B cell (primary cell): Measurements from ENCODE around the gene ACSL1.

Source experiments
- CTCF ChIP-seq: fragments of 200-600 bp; IDR thresholded peaks from one replicate; pipeline ENCODE4 v1.8.0; 2022; ENCODE audit warnings: antibody characterized with exemption, mild to moderate bottlenecking
- EZH2 ChIP-seq: IDR thresholded peaks from 2 replicates; pipeline ENCODE4 v1.6.1; 2012; ENCODE audit warnings: borderline replicate concordance, low read depth, mild to moderate bottlenecking, moderate library complexity, low read length; ENCODE audit not compliant: insufficient read depth, poor library complexity, severe bottlenecking

- TF ChIP-seq CTCF, result no peak
- no peak for TF ChIP-seq EZH2
These were observed 17.7 kb downstream of the ACSL1 start for GRCh38 chr4:184807797-184808712.
